HEK293T (cell line): ENCODE data around the gene NPHP1.
"Not testable (repeated sequence)": the region's sequence is repeated elsewhere in the genome, so short reads cannot be mapped to it uniquely, and the experiment has no call there.

Source experiments
- CTCF ChIA-PET: fragments of 350-600 bp; formaldehyde crosslinking; extraction: SDS; loops from one replicate; lab custom pipeline; 2021; ENCODE audit warnings: antibody characterized with exemption, inconsistent platforms; lab: Yijun Ruan, JAX
- POLR2A ChIA-PET: fragments of 350-600 bp; formaldehyde crosslinking; extraction: SDS; loops from one replicate; lab custom pipeline; 2020; ENCODE audit warnings: antibody characterized with exemption, inconsistent platforms; lab: Yijun Ruan, JAX
- DNase-seq: peaks from one replicate; pipeline ENCODE4 v3.0.0; 2012; ENCODE audit warnings: mixed read lengths; ENCODE audit errors: extremely low spot score
- ARNT ChIP-seq: fragments of 450-650 bp; IDR thresholded peaks from 2 replicates; pipeline ENCODE4 v1.6.1; 2017; ENCODE audit warnings: mild to moderate bottlenecking
- BHLHE40 ChIP-seq: fragments of 450-650 bp; IDR thresholded peaks from 2 replicates; pipeline ENCODE4 v1.6.1; 2016; ENCODE audit warnings: mild to moderate bottlenecking, moderate library complexity, borderline replicate concordance
- CTBP1 ChIP-seq: fragments of 450-650 bp; IDR thresholded peaks from 2 replicates; pipeline ENCODE4 v1.6.1; 2016; ENCODE audit warnings: borderline replicate concordance
- ELF4 ChIP-seq: fragments of 450-650 bp; IDR thresholded peaks from 2 replicates; pipeline ENCODE4 v1.6.1; 2017; ENCODE audit warnings: antibody characterized with exemption
- FOXA1 ChIP-seq: fragments of 450-650 bp; IDR thresholded peaks from 2 replicates; pipeline ENCODE4 v1.6.1; 2016; ENCODE audit warnings: mild to moderate bottlenecking
- FOXK2 ChIP-seq: fragments of 450-650 bp; IDR thresholded peaks from 2 replicates; pipeline ENCODE4 v1.6.1; 2016; ENCODE audit warnings: mild to moderate bottlenecking
- FOXM1 ChIP-seq: fragments of 450-650 bp; IDR thresholded peaks from 2 replicates; pipeline ENCODE4 v1.6.1; 2017; ENCODE audit warnings: mild to moderate bottlenecking, borderline replicate concordance
- HDGF ChIP-seq: fragments of 450-650 bp; IDR thresholded peaks from 2 replicates; pipeline ENCODE4 v1.6.1; 2017; ENCODE audit warnings: antibody characterized with exemption, borderline replicate concordance
- L3MBTL2 ChIP-seq: fragments of 450-650 bp; conservative IDR thresholded peaks from 2 replicates; pipeline ENCODE4 v1.6.1; 2016; ENCODE audit warnings: mild to moderate bottlenecking
- LEF1 ChIP-seq: fragments of 450-650 bp; IDR thresholded peaks from 2 replicates; pipeline ENCODE4 v1.6.1; 2017; ENCODE audit warnings: mild to moderate bottlenecking, borderline replicate concordance
- NFRKB ChIP-seq: fragments of 450-650 bp; IDR thresholded peaks from 2 replicates; pipeline ENCODE4 v1.6.1; 2016; ENCODE audit warnings: mild to moderate bottlenecking, moderate library complexity
- PKNOX1 ChIP-seq: fragments of 450-650 bp; IDR thresholded peaks from 2 replicates; pipeline ENCODE4 v1.6.1; 2016
- SP1 ChIP-seq: fragments of 450-650 bp; IDR thresholded peaks from 2 replicates; pipeline ENCODE4 v1.6.1; 2017
- SUZ12 ChIP-seq: fragments of 450-650 bp; IDR thresholded peaks from 2 replicates; pipeline ENCODE4 v1.6.1; 2016; ENCODE audit warnings: mild to moderate bottlenecking
- TARDBP ChIP-seq: fragments of 450-650 bp; IDR thresholded peaks from 2 replicates; pipeline ENCODE4 v1.6.1; 2016
- ZNF384 ChIP-seq: fragments of 450-650 bp; IDR thresholded peaks from 2 replicates; pipeline ENCODE4 v1.6.1; 2016

The NPHP1 gene

DNA sequence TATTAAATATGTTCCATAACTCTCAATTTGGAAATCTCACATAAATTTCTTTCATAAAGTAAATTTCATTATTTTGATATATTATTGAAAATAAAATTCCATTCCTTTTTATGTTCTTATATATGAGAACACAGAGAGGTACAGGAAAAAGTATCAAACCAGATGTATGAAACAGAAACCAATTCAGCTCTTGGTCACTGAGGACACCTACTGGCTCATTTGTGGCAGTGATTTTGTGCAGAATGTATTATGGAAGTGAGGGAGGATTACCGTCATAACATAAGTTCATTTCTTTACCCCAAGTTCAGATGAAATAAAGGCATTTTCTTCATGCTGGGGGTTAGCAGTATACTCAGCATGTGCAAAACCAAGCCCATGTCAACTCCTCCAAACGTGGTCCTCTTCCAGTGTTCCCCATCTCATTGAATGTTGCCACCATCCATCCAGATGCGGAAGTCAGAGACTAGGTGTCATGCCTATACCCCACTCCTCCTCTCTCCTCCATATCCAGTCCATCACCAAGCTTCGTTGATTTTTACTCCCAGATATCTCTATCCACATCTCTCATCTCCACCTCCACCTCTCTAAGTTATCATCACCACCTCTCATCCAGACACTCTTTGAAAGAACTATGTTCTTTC is 47.5 kb downstream of the NPHP1 start:
- CTCF ChIA-PET = interaction anchor here (0.7 to 1.7 kb wide), 4 partner anchors 10 to 55 kb away, joined by 3 to 6 read pairs (median 4); partner anchors contain the start of gene MTLN
- POLR2A ChIA-PET = no interaction called here
- TF ChIP-seq L3MBTL2 = no peak
- TF ChIP-seq FOXA1 = no peak
- TF ChIP-seq FOXM1 = no peak
- no peak for TF ChIP-seq ELF4
- no peak for TF ChIP-seq BHLHE40
- TF ChIP-seq HDGF = no peak
- no peak for TF ChIP-seq ARNT
- no peak for TF ChIP-seq NFRKB
- TF ChIP-seq SP1 = no peak
- TF ChIP-seq FOXK2 = no peak
- TF ChIP-seq TARDBP = no peak
- peak; percentile 40 for DNase-seq

DNA sequence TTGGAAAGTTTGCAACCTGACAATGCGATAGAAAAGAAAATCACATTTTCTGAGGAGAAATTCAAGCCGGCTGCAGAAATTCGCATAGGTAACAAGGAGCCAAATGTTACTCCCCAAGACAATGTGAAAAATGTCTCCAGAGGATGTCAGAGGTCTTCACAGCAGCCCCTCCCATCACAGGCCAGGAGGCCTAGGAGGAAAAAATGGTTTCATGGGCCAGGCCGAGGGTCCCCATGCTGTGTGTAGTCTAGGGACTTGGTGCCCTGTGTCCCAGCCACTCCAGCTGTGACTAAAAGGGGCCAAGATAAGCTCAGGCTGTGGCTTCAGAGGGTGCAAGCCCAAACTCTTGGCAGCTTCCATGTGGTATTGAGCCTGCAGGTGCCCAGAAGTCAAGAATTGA is 50.0 kb downstream of the NPHP1 start:
- DNase-seq, CTCF ChIA-PET, POLR2A ChIA-PET: not testable (repeated sequence)

- DNase-seq, CTCF ChIA-PET, POLR2A ChIA-PET: not testable (repeated sequence)
Observed at GRCh38 chr2:110154188-110154587, 50.6 kb downstream of the NPHP1 start.

- POLR2A ChIA-PET = no interaction called here
- TF ChIP-seq CTBP1 (no peak), SP1 (no peak), BHLHE40 (no peak), NFRKB (no peak)
- CTCF ChIA-PET = no interaction called here
- no peak for DNase-seq
Observed at GRCh38 chr2:110153416-110153815, 51.4 kb downstream of the NPHP1 start.

- ChIA-PET POLR2A (no interaction called here), CTCF (no interaction called here)
- no peak for TF ChIP-seq FOXA1
- DNase-seq = no peak
Observed at GRCh38 chr2:110152943-110153342, 51.9 kb downstream of the NPHP1 start.

DNA sequence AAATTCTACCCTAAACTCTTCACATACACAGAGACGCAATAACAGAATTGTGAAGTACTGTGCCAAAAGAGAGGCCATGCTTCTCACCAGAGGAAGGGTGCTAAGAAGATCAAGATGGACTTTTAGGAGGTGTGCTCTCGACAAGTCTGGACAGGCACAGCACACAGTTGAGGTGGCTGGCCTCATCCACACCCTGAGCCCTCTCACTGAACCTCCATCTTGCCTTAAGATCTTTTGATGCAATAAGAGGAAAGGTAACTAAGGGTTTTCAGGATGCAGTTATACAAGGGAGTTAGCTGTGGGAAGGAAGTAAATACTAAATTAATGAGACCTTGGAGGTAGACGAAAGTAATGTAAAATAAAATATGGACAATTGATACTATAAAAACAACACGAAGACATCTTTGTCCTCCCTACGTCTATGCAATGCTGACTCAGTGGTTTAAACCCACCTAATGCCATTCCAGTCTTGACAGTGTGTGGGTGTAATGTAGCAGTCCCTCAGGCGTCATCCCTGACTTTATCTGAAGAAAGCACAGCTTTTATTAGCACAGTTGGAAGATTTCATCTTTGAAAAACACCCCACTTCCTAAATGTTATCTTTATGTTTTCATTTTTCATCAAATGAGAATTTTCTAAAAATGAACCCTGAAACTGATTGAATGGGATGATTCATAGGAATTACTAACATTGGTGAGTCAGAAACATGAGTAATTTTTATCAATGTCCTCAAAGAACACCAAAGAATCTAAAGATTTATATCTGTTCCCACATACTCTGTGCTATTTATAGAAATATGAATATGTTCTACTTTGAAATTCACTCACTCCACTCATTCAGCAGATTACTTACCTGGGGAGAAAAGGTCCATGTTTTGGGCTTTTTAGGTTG is 55.2 kb downstream of the NPHP1 start:
- ChIA-PET POLR2A (no interaction called here), CTCF (interaction anchor here (0.6 kb wide), 1 partner anchor 449 kb away, joined by 3 read pairs; no protein-coding TSS in a partner anchor)
- TF ChIP-seq ELF4 (no peak), FOXM1 (no peak), HDGF (no peak), SUZ12 (no peak), BHLHE40 (no peak), L3MBTL2 (no peak)
- no peak for DNase-seq

DNA sequence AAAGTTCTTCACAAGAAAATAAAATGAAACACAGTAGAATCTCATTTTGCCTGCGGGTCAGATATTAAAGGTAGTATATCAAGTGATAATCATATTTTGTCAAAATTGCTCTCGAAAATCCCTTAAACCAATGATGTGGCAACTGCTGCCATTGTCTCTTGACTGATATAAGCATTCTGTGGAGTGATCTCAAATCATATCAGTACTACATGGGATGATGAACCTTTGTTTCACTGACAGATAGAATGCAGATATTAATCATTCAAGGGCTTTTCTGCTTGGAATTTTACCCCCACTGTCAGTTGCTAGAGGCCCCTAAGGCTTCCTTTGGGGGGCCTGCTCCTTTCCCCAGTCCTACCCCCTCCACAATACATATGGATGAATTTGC is 57.9 kb downstream of the NPHP1 start:
- CTCF ChIA-PET = no interaction called here

More for the DNA sequence above, 57.9 kb downstream of the NPHP1 start:
- TF ChIP-seq ELF4 (no peak), FOXK2 (no peak), FOXA1 (no peak), PKNOX1 (no peak), SUZ12 (no peak), FOXM1 (no peak), LEF1 (no peak), ZNF384 (no peak), ARNT (no peak), BHLHE40 (no peak), TARDBP (no peak), L3MBTL2 (no peak), SP1 (no peak), CTBP1 (no peak), HDGF (no peak)
- POLR2A ChIA-PET = no interaction called here
- no peak for DNase-seq
